Esophagus squamous epithelium (tissue), 5 donors: ENCODE data around the gene RRP36. TPM values are rescaled to one million over a fixed set of nuclear protein-coding genes. Genes with fewer than 3 reads are reported as not detected.

Experiments
- DNase-seq: peaks from one replicate; lab custom pipeline; 2025; lab: John Stamatoyannopoulos, UW
- H3K27ac ChIP-seq, 4 donors: fragments of 200-600 bp; sonication (generic); one replicate each; pipeline ENCODE4 v1.5.1; 2016 to 2019; ENCODE audit warnings: mild to moderate bottlenecking in 1 of 4
- H3K27me3 ChIP-seq, 4 donors: fragments of 200-600 bp; sonication (generic); 1 replicate in 3 of 4; 2 replicates in 1 of 4; pipeline versions ENCODE4 v1.5.1 to v1.6.0; 2017 to 2021; ENCODE audit warnings: antibody characterized with exemption in 1 of 4
- H3K36me3 ChIP-seq, 3 donors: fragments of 200-600 bp; sonication (generic); one replicate each; pipeline ENCODE4 v1.5.1; 2016 to 2019
- H3K4me1 ChIP-seq, 3 donors: fragments of 200-600 bp; sonication (generic); one replicate each; pipeline ENCODE4 v1.5.1; 2017 to 2019
- H3K4me3 ChIP-seq, 4 donors: fragments of 200-600 bp; sonication (generic); 1 replicate in 3 of 4; 2 replicates in 1 of 4; pipeline ENCODE4 v1.5.1; 2016 to 2019; ENCODE audit warnings: mild to moderate bottlenecking in 2 of 4, moderate library complexity in 1 of 4
- H3K9me3 ChIP-seq, 3 donors: fragments of 200-600 bp; sonication (generic); one replicate each; pipeline ENCODE4 v1.5.1; 2016 to 2019
- CTCF ChIP-seq, 6 experiments: fragments of 450-650 bp in 4 of 6; fragments of 200-600 bp in 2 of 6; sonication (generic) in 2 of 6; IDR thresholded peaks; one replicate each; pipeline ENCODE4 v1.5.1; 2016 to 2019; ENCODE audit warnings: antibody characterized with exemption in 6 of 6, mild to moderate bottlenecking in 4 of 6, moderate library complexity in 4 of 6
- POLR2A ChIP-seq, 4 donors: fragments of 450-650 bp; IDR thresholded peaks; one replicate each; pipeline ENCODE4 v1.6.1; 2017; ENCODE audit warnings: antibody characterized with exemption in 4 of 4, mild to moderate bottlenecking in 4 of 4, moderate library complexity in 3 of 4
- WGBS, 2 donors: methylation state at CpG; one replicate each; pipeline ENCODE4 v1.1.5; 2018; 5-methylcytosine and 5-hydroxymethylcytosine counted together
- intact Hi-C: fragments of 100-400 bp; cut with DNase I; formaldehyde crosslinking; loops from one replicate; pipeline ENCODE4 v1.15.0; 2022
- total RNA-seq, 4 donors: library from RNA; depleted of rRNA; stranded (reverse); fragments of >200 nt; gene quantifications; one replicate each; pipeline ENCODE4 v1.1.0, GENCODE V29; 2016
- donor health status: DM: yes; HTN: yes; CAD: no.

RRP36 gene
- total RNA-seq, 4 donors from 2014 or later = 52.5 to 66.4 (median 65.4) TPM

GRCh38 chr6:43054206-43054943 lies 33.0 kb downstream of the RRP36 start:
- Histone ChIP-seq H3K4me1 (peaks cover 4 to 49% (median 24%) of the 10 kb centered on the region in 3 donors), H3K36me3 (peaks cover 4 to 48% (median 6%) of the 10 kb centered on the region in 3 donors), H3K9me3 (no peaks in the 10 kb centered on the region), H3K4me3 (peak overlapping the region; percentile 71 to 95 (median 80)), H3K27ac (peak overlapping the region; percentile 95 to 97 (median 96)), H3K27me3 (no peaks in the 10 kb centered on the region)
- intact Hi-C loops = no loop called here
- DNase-seq = no peak
- TF ChIP-seq CTCF (IDR thresholded peaks at IDR 0.05) = no peak
- TF ChIP-seq POLR2A (IDR thresholded peaks at IDR 0.05) = no peak
- 60 to 65% methylated on average over 15 of the region's 17 CpGs for WGBS, 2 donors

- DNase-seq = no peak
- H3K4me1 ChIP-seq = peaks cover 12 to 61% (median 31%) of the 10 kb centered on the region in 3 donors
- intact Hi-C loops = no loop called here
Measured at GRCh38 chr6:43055966-43056365, 34.5 kb downstream of the RRP36 start.

GRCh38 chr6:43058531-43058930 lies 37.1 kb downstream of the RRP36 start:
- no peaks in the 10 kb centered on the region for H3K27me3 ChIP-seq
- DNase-seq = no peak
- peak overlapping the region; percentile 89 to 97 (median 94) for H3K27ac ChIP-seq
- intact Hi-C loops = no loop called here
- H3K4me1 ChIP-seq = peaks cover 12 to 44% (median 25%) of the 10 kb centered on the region in 3 donors
- H3K4me3 ChIP-seq = peak overlapping the region; percentile 83 to 97 (median 90)
- peaks cover 0 to 50% (median 4%) of the 10 kb centered on the region in 3 donors for H3K36me3 ChIP-seq
- H3K9me3 ChIP-seq = no peaks in the 10 kb centered on the region
- WGBS, 2 donors = 45 to 83% methylated on average over 1 of the region's 1 CpG
- no peak for TF ChIP-seq POLR2A (IDR thresholded peaks at IDR 0.05)
- no peak for TF ChIP-seq CTCF (IDR thresholded peaks at IDR 0.05)

More at GRCh38 chr6:43055966-43056365, 34.5 kb downstream of the RRP36 start:
- TF ChIP-seq CTCF (IDR thresholded peaks at IDR 0.05) = no peak
- no peak for TF ChIP-seq POLR2A (IDR thresholded peaks at IDR 0.05)
- Histone ChIP-seq H3K27me3 (no peaks in the 10 kb centered on the region), H3K4me3 (no peak overlapping the region), H3K27ac (no peak overlapping the region), H3K9me3 (no peaks in the 10 kb centered on the region), H3K36me3 (peaks cover 0 to 35% (median 4%) of the 10 kb centered on the region in 3 donors)
- 78 to 80% methylated on average over 3 to 8 of the region's 8 CpGs for WGBS, 2 donors

- whole genome bisulfite sequencing, 2 donors = 0 to 1% methylated on average over 25 to 29 of the region's 64 CpGs
- Histone ChIP-seq H3K9me3 (no peaks in the 10 kb centered on the region), H3K4me1 (peaks cover 12 to 40% (median 20%) of the 10 kb centered on the region in 3 donors), H3K36me3 (peaks cover 0 to 59% (median 4%) of the 10 kb centered on the region in 3 donors), H3K27ac (peak within 1 kb of the TSS; percentile 89 to 97 (median 94)), H3K27me3 (no peaks in the 10 kb centered on the region), H3K4me3 (peak within 1 kb of the TSS; percentile 83 to 97 (median 90))
- DNase-seq = peak; percentile 93
- intact Hi-C loops = loop anchor here (10.0 kb wide), 1 partner anchor 95 kb away; the partner anchor contains the start of gene GNMT
- TF ChIP-seq CTCF (IDR thresholded peaks at IDR 0.05) (peak in 1 of 6 experiments; percentile 4), POLR2A (IDR thresholded peaks at IDR 0.05) (peak in 3 of 4 donors; percentile 62 to 84 (median 77))
Measured at GRCh38 chr6:43059168-43060033, 38.0 kb downstream of the RRP36 start, which contains the start of the genes KLC4 and MRPL2. TSS of gene KLC4 (plus strand) at chr6:43059631. CDS start at chr6:43061336, 1,705 bp downstream. TSS of gene MRPL2 (minus strand) at chr6:43059434. CDS start at chr6:43059381, 53 bp downstream.
